PC-3 (cell line): ENCODE results near the gene KRTAP5-4.

Experiments
- CTCF ChIP-seq: fragments of 300-600 bp; sonication (generic); conservative IDR thresholded peaks from 2 replicates; pipeline ENCODE4 v1.5.1; 2017; ENCODE audit warnings: antibody characterized with exemption, low read depth, mild to moderate bottlenecking, low read length
- EZH2 ChIP-seq: fragments of 300-600 bp; sonication (generic); IDR thresholded peaks from one replicate; pipeline ENCODE4 v1.6.1; 2017; ENCODE audit warnings: antibody characterized with exemption, mild to moderate bottlenecking, low read length; ENCODE audit not compliant: unreplicated experiment
- EZH2phosphoT487 ChIP-seq: fragments of 300-600 bp; sonication (generic); IDR thresholded peaks from 2 replicates; pipeline ENCODE4 v1.6.1; 2018; ENCODE audit warnings: mild to moderate bottlenecking, antibody characterized with exemption, low read length, borderline replicate concordance

DNA sequence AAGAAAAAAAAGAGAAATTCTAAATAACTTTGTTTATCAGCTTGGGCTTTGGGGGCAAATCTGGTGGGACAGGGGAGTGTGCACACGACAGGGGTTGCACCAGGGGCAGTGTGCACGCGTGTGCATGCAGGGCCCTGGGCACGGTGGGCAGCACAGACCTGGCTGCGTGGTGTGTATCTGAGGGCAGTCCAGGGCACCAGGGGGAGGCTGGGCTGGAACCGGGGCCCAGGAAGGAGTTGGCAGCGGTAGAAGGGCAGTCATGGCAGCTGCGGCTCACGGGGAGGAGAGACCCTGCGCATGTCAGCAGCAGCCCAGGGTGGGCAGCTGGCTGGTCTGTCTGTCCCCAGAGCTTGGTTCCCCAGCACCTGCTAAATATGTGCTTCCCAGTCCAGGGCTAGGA is 11.9 kb upstream of the KRTAP5-4 start:
- TF ChIP-seq CTCF (no peak), EZH2 (no peak), EZH2phosphoT487 (no peak)
